ENCODE results near the gene MSI1.

Gene MSI1

DNA sequence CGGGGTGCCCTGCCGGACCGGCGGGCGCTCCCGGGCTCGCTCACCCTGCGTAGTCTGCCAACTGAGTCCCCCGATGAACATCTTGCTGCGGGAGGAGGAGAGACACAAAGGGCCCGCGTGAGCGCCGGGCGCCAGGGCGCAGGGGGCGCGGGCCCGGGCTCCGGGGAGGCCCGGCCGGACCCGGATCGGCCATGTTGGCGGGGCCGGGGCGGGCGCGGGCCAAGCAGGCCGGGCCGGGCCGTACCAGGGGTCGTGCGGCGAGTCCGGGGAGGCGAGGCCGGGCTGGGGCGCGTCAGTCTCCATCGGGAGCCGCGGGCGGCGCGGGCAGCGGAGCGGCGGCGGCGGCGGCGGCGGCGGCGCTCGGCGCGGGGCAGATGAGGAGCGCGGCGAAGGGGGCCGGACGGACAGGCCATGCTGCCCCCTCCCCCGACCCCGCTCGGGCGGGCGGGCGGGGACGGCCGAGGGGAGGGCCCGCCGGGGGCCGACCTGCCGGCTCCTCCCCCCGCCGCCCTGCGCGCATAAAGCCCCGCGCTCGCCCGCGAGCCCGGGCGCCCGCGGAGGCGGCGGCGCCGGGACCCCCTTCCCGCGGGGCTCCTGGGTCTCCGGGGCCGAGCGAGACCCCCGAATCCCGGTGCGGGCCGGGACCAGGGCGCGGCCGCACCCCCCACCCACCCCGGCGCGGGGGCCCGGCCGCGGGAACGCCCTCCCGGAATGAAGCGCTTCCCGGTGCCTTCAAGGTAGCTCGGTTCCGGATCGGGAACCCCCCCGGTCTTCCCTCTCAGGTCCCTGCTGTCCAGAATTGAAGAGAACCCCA is at the start of gene MSI1:
TSS of gene MSI1 (minus strand) at position 376 of the 814 bp plus-strand sequence. CDS start at position 303, 73 bp downstream.
- no peak for FAIRE-seq

DNA sequence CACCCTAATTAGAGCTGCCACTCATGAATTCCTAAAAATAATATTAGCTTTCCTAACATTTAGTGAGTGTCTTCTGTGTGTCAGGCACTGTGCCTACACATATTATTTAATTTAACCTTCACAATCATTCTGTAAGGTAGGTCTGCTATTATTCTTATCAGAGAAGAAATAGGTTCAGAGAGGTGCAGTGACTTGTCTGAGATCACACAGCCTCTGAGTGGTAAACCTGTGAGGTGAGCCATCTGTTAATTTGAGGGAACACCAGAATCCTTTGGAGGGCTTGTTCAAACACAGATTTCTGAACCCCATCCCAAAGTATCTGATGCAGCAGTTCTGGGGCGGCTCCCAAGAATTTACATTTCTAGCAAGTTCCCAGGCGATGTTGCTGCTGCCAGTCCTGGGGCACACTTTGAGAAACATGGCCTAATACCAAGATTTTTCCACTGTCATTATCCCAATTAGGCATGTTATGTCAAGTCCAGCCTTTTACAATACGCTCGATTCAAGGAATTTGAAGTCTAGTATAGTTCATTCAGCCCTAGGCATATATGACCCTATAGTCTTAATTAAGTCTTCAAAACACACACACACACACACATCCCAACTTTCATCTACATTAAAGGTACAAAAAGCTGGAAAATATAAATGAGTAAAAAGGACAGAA is 49.1 kb upstream of the MSI1 start:
- FAIRE-seq = no peak

- FAIRE-seq = no peak
Measured at GRCh38 chr12:120416490-120417216, 47.7 kb upstream of the MSI1 start.

DNA sequence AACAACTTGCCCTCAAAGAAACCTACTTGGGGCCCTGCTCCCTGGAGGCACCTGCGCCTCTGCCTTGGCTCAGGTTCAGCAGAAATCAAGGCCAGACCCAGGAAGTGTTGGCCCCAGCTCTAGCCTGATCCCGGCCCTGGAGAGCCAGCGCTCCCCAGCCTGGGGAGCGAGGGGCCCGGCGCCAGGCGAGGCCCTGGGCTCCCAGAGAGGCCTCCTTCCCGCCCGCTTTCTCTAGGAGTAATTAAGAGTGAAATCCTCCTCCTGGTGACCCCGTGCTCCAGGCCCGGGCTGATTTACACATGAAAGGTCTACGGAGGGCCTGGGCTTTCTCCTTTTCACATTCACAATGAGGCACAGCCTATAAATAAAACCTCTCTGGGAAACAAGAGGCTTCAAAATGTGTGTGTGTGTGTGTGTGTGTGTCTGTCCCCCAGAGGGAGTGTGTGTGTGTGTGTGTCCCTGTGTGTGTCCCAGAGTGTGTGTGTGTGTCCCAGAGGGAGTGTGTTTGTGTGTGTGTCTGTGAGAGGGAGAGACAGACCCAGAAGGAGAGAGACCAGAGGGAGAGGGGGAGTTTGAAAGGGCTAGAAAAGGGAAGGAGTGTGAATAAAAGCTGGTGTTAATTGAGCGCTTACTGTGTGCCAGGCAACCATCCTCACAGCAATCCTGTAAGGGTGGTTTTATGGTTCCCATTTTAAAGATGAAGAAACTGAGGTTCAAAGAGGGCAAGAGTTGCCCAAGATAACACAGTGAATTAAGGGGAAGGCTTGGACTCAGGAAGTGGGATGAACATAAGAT is 45.1 kb upstream of the MSI1 start:
- FAIRE-seq = no peak

GRCh38 chr12:120412421-120412820 is 43.5 kb upstream of the MSI1 start:
- FAIRE-seq = no peak

GRCh38 chr12:120408771-120409170 is 39.8 kb upstream of the MSI1 start:
- FAIRE-seq = no peak

- FAIRE-seq = no peak
Measured at GRCh38 chr12:120406553-120406952, 37.6 kb upstream of the MSI1 start.

DNA sequence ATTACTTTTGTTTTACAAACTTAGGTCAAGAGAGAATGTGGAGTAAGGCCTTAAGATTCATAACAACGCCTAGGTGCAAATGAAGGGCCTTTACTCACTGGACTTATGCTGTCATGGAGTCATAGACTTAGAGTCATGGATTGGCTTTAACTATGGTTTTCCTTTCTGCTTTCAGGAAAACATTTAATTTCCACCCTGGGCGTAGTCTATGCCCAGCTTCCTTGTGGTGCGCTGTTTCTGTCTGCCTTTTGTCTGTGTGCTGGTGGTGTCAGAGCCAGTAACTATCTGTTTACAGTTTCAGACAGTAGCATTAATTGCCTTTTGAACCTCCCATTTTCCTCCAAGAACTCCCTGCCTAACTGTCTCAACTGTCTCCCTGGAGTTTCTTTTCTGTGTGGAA is 37.1 kb upstream of the MSI1 start:
- FAIRE-seq = no peak

- no peak for FAIRE-seq
Measured at GRCh38 chr12:120404271-120404670, 35.3 kb upstream of the MSI1 start.

DNA sequence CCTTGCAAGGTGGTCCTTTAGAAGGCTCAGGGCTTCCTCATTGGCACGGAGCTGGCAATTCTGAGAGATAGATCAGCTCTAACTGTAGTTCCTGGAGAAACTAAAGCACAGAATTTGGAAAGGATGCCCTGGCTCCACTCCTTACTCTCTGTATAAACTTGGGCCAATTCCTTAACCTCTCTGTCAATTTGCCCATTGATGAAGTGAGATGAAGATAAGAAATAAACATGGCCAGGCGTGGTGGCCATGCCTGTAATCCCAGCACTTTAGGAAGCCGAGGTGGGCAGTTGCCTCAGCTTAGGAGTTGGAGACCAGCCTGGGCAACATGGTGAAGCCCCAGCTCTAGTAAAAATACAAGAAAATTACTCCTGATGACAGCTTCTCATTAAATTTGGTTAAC is 34.9 kb upstream of the MSI1 start:
- no peak for FAIRE-seq

DNA sequence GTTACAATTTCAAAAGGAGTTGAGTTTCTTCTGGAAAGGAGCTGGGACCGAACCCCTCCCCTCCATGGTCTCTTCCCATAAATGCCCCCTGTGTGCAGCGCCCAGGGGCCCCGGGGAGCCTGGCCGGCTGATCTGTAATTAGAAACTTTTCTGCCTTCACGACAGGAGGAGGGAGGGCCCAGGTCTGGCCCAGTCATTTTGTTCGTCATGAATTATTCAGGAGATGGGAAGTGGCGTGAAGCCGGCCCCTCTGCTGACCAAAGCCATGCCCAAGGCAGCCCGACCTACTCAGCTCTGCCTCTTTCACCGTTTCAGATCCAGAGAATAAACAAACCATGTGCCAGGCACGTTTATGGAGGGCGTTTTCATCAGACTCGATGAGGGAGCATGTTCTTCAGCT is 33.3 kb upstream of the MSI1 start:
- FAIRE-seq = no peak

DNA sequence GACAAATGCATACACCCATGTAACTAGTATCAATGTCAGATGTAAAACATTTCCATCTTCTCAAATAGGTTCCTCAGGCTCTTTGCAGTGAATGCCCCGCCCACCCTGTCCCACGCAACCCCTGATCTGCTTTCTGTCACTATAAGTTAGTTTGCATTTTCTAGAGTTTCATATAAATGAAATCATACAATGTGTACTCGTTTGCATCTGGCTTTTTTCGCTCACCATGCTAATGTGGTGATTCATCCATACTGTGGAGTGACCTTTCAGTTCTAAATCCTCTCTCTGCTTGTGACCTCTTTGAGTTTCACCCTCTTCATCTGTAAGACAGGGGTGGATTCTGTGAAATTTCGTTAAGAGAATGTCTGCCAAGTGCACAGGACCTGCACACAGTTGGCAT is 30.6 kb upstream of the MSI1 start:
- no peak for FAIRE-seq

DNA sequence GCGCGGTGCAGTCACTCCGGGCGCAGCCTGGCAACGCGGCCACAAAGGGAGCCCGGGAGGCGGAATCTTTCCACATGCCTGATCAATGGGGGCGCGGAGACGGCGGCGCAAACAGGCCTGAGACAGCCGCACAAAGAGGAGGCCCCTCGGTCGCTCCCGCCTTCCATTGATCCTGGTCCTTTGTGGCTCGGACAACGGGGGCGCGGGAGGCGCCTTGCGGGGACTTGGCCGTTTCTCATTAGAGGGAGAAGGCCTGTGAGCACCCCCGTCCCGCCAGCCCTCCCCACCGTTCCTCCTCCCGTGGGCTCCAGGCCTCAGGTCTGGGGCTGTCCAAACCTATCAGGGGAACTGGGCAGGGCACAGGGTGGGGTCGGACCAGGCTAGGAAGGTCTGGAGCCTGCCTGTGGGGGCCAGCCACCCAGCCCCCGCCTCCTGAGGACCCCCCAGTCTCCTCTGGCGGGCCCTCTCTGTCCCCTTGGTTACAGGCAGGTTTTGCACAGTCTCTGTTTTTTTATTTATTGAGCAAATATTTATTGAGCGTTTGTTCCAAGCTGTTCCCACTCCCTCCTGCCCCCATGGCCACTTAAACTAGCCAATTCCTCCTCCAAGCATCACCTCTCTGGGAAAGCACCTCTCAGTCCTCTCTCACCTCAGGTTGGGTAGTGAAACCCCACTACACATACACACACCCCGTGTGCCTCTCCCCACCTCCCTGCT is 29.0 kb upstream of the MSI1 start:
- FAIRE-seq = no peak

GRCh38 chr12:120394483-120395367 is 25.8 kb upstream of the MSI1 start:
- no peak for FAIRE-seq

DNA sequence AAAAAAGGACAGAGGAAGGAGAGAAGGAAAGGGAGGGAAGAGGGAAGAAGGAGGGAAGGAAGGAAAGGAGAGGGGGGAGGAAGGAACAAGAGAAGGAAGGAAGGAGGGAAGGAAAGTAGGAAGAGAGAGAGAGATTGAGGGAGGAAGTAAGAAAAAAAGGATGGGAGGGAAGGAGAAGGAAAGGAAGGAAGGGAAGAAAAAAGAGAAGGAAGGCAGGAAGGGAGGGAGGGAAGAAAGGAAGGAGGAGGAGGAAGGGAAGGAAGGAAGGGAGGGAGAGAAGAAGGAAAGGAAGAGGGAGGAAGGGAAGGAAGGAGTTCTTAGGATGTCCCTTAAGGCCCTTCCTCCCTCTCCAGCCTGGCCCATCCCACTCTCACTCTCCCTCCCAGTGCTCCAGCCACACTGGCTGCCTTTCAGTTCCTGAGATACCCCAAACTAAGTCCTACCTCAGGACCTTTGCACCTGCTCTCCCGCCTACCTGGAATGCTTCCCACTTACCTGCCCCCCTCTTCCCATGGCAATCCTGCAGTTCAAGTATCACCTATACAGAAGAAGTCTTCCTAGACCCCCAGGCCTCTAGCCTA is 21.7 kb upstream of the MSI1 start:
- no peak for FAIRE-seq

DNA sequence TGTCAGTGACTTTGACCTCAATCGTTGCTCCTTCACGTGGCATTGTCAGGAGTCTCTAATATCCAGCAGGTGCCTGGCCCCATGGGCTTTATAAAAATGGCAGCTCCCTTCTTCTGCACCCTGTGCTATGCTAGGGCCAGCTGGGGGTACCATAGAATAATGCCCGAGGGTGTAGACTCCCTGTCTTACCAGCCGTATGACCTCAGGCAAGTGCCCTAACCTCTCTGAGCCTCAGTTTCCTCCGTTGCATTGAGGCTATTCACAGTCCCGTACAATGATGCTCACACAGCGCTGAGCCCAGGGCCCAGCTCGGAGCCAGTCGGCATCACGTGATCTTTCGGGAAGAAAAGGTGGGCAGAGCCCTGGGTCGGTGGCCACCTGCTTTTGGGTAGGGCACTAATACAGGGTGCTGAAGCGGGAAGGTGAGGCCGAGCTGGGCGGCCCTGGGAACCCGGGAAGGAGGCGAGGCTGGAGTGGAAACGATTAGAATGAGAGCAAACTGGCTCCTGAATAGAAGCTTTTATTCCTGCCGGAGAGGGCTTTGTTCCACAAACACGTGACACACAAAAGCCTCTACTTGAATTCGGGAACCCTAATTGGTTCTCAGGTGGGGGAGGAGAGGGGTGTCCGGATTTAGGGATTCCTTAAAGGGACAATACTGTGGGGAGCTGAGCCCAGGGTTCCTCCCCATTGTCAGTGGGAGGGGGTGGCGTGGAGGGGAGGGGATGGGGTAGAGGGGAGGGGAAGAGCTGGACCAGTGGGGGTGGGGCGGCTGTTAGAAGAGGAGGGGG is 19.9 kb upstream of the MSI1 start:
- no peak for FAIRE-seq

DNA sequence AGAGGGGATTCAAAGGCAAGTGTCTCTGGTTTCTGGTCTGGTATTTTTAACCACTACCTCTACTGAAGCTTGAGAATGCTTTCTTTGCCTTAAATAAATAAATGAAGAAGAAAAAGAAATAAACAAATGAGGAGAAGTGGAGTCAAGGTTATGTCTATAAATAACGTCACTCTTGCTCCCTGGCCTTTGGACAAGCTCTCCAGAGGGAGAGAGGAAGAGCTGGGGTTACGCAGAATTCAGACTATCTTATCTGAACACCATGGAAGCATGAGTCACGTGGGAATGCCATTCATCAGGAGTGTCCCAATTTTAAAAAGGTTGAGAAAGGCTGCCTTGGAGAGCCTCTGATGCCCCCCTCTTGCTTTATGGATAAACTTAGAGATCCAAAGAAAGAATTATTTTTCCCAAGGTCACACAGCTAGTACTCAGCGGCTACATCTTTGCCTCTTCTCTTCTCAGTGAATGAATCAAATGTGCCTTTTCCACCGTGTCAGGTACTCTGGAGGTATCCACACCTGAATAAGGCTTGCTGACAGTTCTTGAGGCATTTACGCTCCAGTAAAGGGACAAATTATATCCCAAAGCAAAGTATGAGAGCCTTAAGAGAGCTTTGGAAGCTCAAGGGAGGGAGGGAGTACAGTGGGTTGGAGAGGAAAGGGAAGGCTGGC is 12.9 kb upstream of the MSI1 start:
- no peak for FAIRE-seq

DNA sequence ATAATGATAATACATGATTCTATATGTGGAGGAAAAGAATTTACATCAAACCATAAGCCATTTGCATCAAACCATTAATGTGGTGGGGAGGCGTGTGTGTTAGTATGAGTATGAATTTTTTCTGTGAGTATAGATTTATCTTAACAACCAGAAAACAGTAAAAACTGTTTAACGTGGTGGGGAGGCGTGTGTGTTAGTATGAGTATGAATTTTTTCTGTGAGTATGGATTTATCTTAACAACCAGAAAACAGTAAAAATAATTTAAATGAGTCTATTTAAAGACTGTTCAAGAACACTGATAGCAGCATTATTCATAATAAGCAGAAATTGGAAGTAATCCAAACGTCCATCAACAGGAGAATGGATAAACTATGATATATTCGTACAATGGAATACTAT is 9.1 kb upstream of the MSI1 start:
- FAIRE-seq = no peak

DNA sequence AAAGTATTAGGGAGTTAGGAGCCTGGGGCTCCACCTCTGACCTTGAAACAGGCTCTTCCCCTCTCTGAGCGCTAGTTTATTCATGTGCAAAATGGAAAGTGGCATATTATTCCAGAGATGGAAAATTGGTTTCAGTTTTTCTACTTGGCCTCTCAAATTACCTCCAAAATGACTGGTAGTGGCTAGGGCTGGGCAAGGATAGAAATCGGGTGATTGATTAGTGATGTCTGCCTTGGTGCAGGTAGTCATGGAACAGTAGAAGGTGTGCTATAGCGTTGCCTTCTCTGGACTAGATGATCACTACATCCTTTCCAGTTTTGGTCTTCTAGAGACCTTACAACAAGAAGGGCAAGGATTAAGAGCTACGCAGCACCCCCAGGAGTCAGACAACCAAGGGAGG is 8.6 kb upstream of the MSI1 start:
- no peak for FAIRE-seq

All from colon (tissue), 2 donors.